Measurements from ENCODE around the gene INTS6. TPM values are rescaled to one million over a fixed set of nuclear protein-coding genes. Genes with fewer than 3 reads are reported as not detected.
A peak's percentile ranks its signal among the peaks of the same experiment; 100 is the strongest.
"Not testable (repeated sequence)": the region's sequence is repeated elsewhere in the genome, so short reads cannot be mapped to it uniquely, and the experiment has no call there.

The INTS6 gene
- total RNA-seq, 1 experiment from 2014 or later = 32.3 TPM

DNA sequence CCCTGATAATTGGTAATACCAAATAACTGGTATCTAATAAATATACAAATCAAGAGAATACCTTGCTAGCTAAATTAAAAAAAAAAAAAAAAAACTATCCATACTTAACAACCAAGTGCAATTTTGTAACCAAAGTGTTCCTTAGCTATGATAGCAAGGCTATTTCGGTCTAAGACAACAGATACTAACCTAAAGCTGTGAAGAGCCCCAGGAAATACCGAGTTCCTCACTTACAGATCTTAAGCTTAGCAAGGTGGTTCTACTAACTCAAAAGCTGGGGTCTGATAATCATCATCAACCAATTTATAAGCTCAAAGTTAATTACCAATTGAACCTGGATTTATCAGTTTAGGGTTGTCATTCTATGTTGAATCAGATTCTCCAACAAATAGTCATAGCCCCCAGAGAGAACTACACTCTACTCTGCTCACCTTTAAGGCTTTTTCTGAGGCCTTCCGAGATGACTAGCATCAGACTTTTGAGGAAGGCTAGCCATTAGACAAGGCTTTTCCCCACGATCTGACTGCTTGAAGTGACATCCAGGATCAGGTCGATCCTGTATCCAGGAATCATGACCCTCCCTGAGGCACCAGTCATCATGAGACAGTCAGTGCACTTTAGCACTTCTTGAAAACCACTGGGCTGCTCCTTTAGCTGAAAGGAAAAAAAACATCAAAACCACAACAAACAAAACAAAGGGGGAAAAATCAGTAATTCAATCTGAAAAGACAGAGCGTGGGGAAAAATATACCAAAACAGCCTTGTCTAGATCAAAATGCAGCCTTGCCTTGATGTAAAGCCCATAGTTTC lies 31.9 kb downstream of the INTS6 start:
- in situ Hi-C loops (cut with HindIII; ENCODE audit: low sequenced_read_pairs) = no loop called here
- no peak for DNase-seq (ENCODE audit: low spot score)

DNA sequence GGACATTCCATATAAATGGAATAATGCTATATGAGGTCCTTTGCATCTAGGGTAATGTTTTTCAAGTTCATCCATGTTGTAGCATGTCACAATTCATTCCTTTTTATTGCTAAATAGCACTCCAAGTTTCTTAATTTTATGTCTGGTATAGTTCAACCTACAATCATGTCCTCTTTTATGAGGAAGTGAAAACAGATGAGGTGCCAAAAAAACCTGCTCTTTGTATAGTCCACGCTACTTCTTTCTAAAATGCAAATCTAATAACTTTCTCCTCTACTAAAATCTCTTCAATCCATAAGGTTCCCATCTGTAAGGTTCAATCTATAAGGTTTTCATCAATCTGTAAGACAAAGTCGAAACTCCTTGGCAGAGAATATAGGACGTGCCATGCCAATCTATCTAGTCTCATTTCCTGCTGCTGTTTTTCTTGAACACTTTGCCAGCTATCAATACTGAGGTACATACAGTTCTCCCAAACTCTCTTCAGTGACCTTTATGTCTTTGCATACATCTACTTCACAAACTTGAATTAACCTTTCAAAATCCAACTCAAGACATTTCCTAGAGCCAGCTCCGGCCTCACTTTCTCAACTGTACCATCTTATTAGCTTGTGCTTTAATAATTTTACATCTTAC lies 33.7 kb downstream of the INTS6 start:
- in situ Hi-C loops (cut with HindIII; ENCODE audit: low sequenced_read_pairs) = no loop called here

DNA sequence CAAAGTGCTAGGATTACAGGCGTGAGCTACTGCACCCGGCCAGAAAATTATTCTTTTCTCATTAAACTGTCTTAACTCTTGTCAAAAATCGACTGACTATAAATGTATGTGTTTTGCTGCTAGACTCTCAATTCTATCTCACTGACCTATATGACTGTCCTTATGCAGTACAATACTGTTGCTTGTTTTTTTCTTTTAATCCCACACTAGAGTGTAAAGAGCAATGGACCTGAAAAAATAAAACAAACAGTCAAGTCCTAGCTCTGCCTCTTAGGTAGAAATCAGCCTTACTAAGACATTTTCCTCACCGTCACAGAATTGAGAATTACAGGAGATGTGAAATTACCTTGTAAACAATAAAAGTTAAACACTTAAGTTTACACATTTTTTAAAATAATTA lies 35.1 kb downstream of the INTS6 start:
- in situ Hi-C loops (cut with HindIII; ENCODE audit: low sequenced_read_pairs) = no loop called here
- DNase-seq (ENCODE audit: low spot score) = no peak

More for the DNA sequence above, 33.7 kb downstream of the INTS6 start:
- no peak for DNase-seq (ENCODE audit: low spot score)

DNA sequence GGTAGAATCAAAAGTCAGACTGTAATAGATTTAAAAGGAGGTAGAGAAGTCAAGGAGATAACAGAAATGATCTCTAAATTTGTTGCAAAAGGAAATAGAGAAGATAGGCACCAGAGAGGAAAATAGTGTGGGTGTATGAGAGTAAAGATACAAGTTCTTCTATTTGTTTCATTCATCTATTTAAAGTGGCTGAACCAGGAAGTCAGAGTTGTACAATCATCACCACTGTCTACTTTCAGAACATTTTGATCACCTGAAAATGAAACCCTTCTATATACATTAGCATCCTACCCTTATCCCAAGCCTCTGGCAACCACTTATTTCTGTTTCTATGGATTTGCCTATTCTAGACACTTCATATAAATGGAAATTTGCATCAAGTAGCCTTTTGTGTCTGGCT lies 36.7 kb downstream of the INTS6 start:
- DNase-seq (ENCODE audit: low spot score) = no peak
- in situ Hi-C loops (cut with HindIII; ENCODE audit: low sequenced_read_pairs) = no loop called here

DNA sequence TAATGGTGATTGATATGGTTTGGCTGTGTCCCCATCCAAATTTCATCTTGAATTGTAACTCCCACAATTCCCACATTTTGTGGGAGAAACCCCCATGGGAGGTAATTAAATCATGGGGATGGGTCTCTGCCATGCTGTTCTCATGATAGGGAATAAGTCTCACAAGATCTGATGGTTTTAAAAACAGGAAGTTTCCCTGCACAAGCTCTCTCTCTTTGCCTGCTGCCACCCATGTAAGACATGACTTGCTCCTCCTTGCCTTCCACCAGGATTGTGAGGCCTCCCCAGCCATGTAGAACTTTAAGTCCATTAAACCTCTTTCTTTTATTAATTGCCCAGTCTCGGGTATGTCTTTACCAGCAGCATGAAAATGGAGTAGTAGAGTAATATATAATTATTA lies 37.5 kb downstream of the INTS6 start:
- DNase-seq (ENCODE audit: low spot score); in situ Hi-C loops (cut with HindIII; ENCODE audit: low sequenced_read_pairs): not testable (repeated sequence)

DNA sequence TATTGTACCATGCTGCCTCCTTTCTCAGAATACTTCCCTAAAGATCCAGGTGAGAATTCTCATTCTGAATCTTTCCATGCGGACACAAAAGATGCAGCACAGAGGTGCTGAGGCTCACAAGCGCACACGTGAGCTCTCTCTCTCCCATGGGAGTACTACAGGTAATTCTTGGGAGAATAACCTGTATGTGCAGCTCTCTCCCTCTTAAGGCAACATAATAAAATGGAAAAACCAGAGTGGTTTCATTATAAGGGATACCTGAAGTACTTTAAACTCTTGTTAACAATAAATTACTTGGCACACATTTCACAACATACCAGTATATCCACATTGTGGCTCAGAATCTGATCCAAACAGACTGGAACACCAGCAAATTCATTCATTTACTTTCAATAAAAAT lies 40.4 kb downstream of the INTS6 start:
- in situ Hi-C loops (cut with HindIII; ENCODE audit: low sequenced_read_pairs) = no loop called here
- DNase-seq (ENCODE audit: low spot score) = no peak

DNA sequence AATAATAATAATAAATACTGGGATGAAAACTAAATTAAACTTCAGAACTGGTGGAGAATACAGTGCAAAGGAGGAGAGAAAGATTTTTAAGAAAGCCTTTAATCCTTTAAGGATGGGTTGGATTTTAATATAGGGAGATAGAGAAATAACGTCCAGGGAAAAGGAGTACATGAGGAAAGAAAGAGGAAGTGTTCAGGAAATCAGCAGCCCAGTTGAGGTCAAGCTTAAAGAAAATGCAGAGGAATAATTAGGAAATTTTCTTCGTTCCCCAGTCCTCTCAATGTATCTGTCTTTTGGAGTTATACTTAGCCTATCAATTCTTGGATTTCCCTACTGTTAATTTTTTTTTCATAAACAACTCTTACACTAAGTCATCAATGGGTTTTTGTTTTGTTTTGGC lies 47.7 kb downstream of the INTS6 start:
- in situ Hi-C loops (cut with HindIII; ENCODE audit: low sequenced_read_pairs) = no loop called here
- no peak for DNase-seq (ENCODE audit: low spot score)

DNA sequence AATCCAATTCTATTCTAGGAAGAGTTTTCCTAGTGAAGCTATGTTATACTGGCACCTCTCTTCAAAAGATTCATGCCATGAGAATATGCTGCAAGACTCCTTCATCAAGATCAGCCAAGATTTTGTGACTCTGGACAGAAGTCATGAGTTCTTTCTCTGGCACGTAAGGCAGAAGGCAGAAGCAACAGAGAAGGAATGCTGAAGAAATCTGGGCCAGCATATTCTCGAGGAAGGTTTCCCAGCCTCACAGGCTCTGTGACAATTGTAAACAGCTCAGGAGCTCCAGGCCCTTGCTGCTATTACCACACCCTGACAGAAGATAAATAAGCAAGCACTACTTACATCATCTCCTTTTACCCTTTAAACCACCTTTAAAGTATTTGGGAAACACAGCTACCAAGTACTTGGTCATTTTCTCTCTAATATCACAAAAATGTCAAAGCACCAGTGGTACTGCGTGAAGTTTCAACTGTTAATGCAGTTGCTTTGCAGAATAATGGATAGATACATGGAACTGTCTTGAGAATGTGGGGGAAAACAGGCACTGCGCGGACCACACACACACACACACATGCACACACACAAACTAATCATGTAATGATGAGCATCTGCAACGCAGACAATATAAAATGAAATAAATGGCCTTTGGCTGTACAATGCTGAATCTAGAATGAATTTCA lies 55.4 kb downstream of the INTS6 start:
- in situ Hi-C loops (cut with HindIII; ENCODE audit: low sequenced_read_pairs) = no loop called here
- DNase-seq (ENCODE audit: low spot score) = peak; percentile 51

DNA sequence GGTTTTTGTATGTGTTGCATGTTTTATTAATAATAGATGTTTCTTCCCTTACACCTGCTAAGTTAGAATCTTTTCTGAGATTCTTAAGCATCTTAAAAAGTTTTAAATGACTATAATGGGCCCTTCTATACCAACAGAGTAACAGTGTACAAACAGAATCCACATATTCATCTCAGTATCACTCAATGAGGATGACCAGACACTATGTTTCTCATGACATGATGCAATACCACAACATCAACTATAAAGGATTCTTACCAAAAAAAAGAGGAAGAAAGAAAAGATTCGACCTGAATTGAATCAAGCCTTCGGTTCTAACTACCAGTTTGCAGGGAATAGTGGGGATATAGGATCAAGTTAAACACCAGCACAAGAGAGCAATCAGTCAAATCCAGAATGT lies 56.5 kb downstream of the INTS6 start:
- DNase-seq (ENCODE audit: low spot score) = no peak
- in situ Hi-C loops (cut with HindIII; ENCODE audit: low sequenced_read_pairs) = no loop called here

DNA sequence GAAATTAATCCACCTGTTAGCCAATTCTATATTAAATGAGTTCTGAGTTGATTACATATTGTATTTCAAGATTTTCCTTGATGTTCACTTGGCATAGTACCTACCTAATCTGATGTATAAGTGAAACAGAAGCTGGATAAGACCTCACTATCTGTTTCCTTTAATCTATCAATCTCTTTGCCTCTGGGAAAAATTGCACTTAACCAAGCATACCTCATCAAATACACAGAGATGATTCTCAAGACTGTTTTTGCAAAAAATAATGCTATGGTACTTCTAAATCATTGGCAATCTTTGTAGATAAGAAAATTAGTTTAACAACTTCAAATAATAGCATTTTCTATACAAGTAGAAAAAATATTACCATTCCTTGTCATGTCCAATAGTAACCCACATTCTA lies 58.1 kb downstream of the INTS6 start:
- in situ Hi-C loops (cut with HindIII; ENCODE audit: low sequenced_read_pairs) = no loop called here
- no peak for DNase-seq (ENCODE audit: low spot score)

DNA sequence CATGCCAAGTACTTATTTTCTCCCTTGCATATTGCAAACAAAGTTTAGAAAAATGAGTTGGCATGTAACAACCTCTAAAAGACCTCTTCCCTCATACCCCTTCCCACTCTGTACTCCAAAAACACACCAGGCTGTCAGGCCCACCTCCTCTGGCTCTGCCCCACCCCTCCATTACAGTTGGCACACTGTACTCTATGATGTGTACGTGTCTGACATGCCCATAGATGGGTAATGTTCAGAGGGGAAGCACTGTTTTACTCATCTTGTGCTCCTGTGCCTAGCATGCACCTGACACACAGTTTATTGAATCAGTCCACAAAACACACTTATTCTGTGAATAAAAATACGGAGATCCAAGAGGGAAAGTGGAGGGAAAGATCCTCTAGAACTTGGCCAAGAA lies 67.7 kb downstream of the INTS6 start:
- in situ Hi-C loops (cut with HindIII; ENCODE audit: low sequenced_read_pairs) = no loop called here
- DNase-seq (ENCODE audit: low spot score) = no peak

DNA sequence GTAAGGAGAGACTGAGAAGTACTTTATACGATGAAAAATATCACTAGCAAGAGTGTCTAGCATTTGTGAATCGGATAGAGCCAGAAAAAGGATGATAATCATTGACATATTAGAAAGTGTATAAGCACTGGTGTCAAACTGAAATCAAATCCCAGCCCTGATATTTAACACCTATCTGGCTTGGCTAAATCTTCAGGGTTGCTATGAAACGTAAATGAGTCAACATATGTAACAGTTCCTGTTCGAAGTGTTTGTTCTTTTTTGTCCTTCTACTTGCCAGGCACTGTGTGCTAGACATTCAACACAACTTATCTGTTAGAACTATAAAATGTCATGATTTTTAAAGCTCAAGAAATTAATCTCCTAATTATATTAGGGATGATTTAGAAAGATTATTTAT lies 72.6 kb downstream of the INTS6 start:
- DNase-seq (ENCODE audit: low spot score) = no peak
- in situ Hi-C loops (cut with HindIII; ENCODE audit: low sequenced_read_pairs) = no loop called here

DNA sequence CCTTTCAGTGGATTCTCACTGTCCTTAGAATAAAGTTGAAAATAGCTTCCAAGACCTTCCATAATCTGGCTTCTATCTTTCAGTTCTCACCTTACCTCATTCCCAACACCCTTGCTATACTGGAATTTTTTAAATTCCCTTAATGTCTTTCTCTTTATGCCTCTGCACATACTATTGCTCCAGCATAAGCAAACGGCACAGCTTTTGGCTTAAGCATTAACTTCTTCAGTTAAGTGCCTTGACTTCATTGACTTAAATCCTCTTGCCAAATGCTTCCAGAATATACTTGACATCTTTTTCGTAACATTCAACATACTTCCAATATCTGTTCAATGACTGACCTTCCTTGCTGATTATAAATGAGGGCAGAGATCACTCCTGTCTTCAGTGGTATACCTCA lies 79.4 kb downstream of the INTS6 start:
- no peak for DNase-seq (ENCODE audit: low spot score)
- in situ Hi-C loops (cut with HindIII; ENCODE audit: low sequenced_read_pairs) = no loop called here

DNA sequence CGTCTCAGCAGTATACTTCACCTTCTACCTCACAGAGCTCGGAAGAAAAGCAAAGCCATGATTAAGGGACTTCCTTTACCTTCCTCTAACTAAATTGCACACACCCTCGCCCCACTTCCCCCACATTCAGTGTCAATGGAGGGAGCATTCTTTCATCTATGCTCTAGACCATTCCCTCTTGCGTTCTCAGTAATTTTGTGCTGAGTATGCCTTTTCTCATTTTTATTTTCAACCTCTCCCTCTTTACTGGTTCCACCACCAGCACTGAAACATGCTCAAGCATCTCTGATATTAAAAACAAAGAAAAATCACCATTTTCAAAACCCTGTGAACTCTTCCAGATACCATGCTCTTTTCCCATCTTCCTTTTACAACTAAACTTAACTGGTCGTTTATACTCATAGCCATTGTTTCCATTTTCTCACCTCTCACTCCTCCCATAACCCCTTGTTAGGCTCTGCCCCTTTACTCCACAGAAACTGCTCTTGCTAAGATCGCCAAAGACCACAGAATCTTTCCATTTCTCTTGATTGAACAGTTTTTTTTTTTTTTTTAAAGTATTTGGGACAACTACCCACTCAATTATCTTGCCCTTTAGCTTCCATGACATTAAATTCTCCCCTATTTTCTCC lies 81.0 kb downstream of the INTS6 start:
- no peak for DNase-seq (ENCODE audit: low spot score)
- in situ Hi-C loops (cut with HindIII; ENCODE audit: low sequenced_read_pairs) = no loop called here

DNA sequence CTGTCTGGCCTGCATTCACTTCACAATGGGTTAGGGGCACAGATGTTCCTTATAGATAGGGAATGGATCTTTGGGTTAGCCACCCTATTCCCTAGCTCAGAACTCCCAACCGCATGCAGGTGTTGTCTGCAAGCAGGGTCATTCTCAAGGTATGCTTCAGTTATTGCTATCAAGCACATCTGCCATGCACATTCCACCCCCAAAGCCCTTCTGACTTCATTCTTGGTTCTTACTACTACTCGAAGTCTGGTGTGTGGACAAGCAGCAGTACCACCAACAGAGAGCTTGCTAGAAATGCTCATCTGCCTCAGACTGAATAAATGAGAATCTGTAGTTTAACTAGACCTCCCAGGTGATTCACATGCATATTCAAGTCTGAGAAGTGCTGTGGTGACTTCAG lies 82.0 kb downstream of the INTS6 start:
- DNase-seq (ENCODE audit: low spot score) = no peak
- in situ Hi-C loops (cut with HindIII; ENCODE audit: low sequenced_read_pairs) = no loop called here

DNA sequence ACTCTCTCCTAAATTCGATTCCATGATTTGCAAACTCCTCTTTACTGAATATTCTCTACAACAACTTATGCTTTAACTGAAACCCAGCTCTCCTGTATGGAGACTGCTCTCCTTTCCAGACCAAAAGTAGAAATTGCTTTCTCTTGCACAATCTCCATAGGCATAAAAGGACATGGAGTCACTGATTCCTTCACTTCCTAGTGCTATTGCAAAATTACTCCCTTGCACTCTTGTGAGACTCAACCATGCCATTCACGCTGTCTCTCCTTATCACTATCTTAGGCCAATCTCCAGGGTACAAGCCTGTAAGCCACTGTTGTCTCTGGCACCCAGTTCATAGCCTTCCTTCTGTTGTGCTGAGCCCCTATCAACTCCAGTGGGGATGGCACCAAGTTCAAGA lies 82.7 kb downstream of the INTS6 start:
- DNase-seq (ENCODE audit: low spot score) = no peak
- in situ Hi-C loops (cut with HindIII; ENCODE audit: low sequenced_read_pairs) = no loop called here

DNA sequence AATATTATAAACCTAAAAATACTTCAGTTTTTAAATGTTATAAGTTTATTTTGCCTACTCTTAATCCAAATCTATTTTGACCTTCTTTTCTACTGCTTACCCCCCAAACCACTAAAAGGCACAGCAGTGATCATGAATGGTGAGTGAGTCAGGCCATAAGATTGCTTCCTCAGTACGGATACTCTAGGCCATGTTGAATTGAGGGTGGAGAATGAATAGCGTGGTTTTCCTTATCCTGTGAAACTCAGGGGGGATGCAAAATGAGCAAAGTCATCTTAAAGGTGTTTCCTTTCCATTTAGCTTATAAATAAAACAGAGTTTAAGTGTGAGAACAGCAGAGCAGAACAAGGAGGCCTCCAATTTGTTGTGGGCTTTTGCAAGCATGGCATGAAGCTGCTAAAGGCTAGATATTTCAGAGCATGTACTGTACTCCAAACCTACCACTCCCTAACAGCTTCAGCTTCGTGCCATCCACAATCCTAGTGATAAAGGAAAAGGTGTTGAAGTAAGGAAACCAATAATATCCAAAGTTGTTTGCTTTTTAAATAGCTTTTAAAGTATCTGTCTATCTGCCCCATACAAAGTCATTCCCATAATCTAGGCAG lies 88.3 kb downstream of the INTS6 start:
- no peak for DNase-seq (ENCODE audit: low spot score)
- in situ Hi-C loops (cut with HindIII; ENCODE audit: low sequenced_read_pairs) = no loop called here

DNA sequence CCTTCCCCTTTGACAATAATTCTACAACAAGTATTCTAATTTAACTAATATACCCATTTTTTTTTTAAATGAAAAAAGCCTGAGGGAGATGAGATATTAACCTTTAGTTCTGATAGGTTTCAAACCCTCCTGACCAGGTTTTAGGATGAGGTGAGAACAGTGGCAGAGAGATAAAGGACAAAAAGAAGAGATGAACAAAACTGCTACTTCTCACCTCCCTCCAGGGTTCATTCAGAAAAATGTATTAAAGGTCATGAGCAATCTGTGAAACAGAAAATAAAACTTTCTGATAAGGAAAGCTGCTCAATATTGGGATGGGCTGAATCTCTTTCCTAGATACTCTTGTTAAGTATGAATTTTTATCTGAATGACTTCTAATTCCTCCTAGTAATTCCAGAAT lies 89.2 kb downstream of the INTS6 start:
- DNase-seq (ENCODE audit: low spot score) = no peak
- in situ Hi-C loops (cut with HindIII; ENCODE audit: low sequenced_read_pairs) = no loop called here

DNA sequence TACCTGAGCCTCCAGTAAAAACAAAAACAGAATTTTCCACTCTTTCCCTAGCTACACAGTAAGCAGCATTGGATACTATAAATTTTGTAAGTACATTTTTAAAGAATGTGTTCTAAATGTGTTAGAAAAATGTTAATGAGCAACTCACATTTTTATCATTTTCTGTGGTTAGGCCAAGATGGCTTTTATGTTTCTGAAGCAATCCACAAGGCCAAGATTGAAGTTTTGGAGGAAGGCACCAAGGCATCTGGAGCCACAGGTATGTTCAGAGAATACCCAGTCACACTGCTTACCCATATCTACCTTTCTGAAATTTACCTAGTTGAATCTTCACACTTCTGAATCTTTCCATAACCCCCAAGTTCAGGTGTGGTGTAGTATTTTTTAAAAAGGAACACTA lies 91.7 kb downstream of the INTS6 start:
- in situ Hi-C loops (cut with HindIII; ENCODE audit: low sequenced_read_pairs) = no loop called here
- no peak for DNase-seq (ENCODE audit: low spot score)

DNA sequence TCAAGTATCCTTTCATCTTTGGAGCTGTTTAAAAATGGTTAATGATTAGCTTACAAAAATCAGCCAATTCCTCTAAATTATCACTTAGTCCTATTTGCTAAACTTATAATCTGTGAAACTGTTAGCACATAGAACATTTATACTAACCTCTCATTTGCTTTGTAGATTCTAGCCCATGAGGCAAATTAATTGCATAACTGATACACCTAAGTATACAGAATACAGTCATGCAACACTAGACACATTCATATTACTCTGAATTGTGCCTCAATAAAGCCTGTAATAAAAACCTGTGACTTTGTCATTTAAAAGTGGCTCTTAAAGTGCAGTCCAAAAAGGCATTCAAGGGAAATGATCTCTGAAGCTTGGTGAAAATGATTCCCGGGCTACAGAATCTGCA lies 92.3 kb downstream of the INTS6 start:
- in situ Hi-C loops (cut with HindIII; ENCODE audit: low sequenced_read_pairs) = no loop called here

More for the DNA sequence above, 92.3 kb downstream of the INTS6 start:
- no peak for DNase-seq (ENCODE audit: low spot score)

Measured in G401 (cell line).